ENCODE results near the gene KLHL42. TPM values are rescaled to one million over a fixed set of nuclear protein-coding genes. Genes with fewer than 3 reads are reported as not detected.
"Not testable (repeated sequence)": the region's sequence is repeated elsewhere in the genome, so short reads cannot be mapped to it uniquely, and the experiment has no call there.

KLHL42 gene
- total RNA-seq: 10 to 100 TPM; 15.3 to 17.3 TPM
- 37.5 to 46.5 reads per million in 2 donors for total RNA-seq

- ATAC-seq: peak; percentile 86
- H3K27ac Mint-ChIP-seq: peak within 1 kb of the TSS; percentile 80
- H3K9me3 ChIP-seq (ENCODE audit: control insufficient read depth, low read length, poor library complexity, severe bottlenecking): no peaks in the 10 kb centered on the region
- DNase-seq: peak; percentile 40 to 53 (median 51)
- no peaks in the 10 kb centered on the region for H3K27me3 Mint-ChIP-seq
- peaks cover 26% of the 10 kb centered on the region for H3K4me1 Mint-ChIP-seq
- H3K4me3 Mint-ChIP-seq: peak within 1 kb of the TSS; percentile 91
- H3K36me3 Mint-ChIP-seq (ENCODE audit: low read depth): peaks cover 2% of the 10 kb centered on the region
Observed at GRCh38 chr12:27779920-27780611, at the start of gene KLHL42, which contains the start of gene MANSC4. KLHL42 (plus strand) TSS chr12:27780233; CDS start chr12:27780331, 98 bp downstream. MANSC4 (minus strand) TSS chr12:27780236; CDS start chr12:27771276, 8,960 bp downstream.

- H3K4me3 Mint-ChIP-seq: no peak overlapping the region
- no peak overlapping the region for H3K27ac Mint-ChIP-seq
- H3K4me1 Mint-ChIP-seq: peaks cover 3% of the 10 kb centered on the region
- H3K36me3 Mint-ChIP-seq (ENCODE audit: low read depth): peaks cover 6% of the 10 kb centered on the region
- ATAC-seq (no peak), DNase-seq (no peak)
- no peaks in the 10 kb centered on the region for H3K27me3 Mint-ChIP-seq
- H3K9me3 ChIP-seq (ENCODE audit: control insufficient read depth, low read length, poor library complexity, severe bottlenecking): no peaks in the 10 kb centered on the region
Observed at GRCh38 chr12:27732281-27732680, 47.8 kb upstream of the KLHL42 start.

DNA sequence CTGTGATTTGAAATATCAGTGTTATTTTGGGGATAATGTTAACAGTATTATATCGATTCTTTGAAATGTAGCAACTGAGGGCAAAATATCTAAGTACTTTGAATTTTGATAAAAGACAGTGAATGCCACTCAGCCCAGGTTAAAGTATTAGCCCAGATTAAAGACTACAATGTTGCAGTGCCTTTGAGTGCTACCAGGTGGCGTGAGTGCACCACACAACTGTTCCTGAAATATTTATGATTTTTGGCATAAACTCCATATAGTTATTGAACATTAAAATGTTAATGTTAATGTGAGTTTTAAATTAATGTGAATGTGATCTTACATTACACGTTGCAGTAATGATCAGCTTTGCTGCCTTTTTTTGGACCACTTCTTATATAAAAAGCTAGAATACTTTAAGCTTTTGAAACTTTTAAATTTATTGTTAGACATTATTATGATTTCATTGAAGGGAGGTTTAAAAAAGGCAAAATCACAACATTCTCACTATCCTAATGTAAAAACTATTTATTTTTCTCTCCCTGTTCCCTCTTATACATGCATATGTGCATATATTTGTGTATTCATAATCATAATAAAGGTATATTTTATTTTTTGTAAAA lies 46.9 kb upstream of the KLHL42 start:
- no peaks in the 10 kb centered on the region for H3K27me3 Mint-ChIP-seq
- no peaks in the 10 kb centered on the region for H3K9me3 ChIP-seq (ENCODE audit: control insufficient read depth, low read length, poor library complexity, severe bottlenecking)
- H3K4me3 Mint-ChIP-seq: no peak overlapping the region
- H3K4me1 Mint-ChIP-seq: peaks cover 3% of the 10 kb centered on the region
- H3K36me3 Mint-ChIP-seq (ENCODE audit: low read depth): peaks cover 8% of the 10 kb centered on the region
- ATAC-seq (peak; percentile 70), DNase-seq (no peak)
- H3K27ac Mint-ChIP-seq: no peak overlapping the region

GRCh38 chr12:27733791-27734190 lies 46.2 kb upstream of the KLHL42 start:
- DNase-seq: no peak
- Mint-ChIP-seq H3K4me1 (peaks cover 3% of the 10 kb centered on the region), H3K27ac (no peak overlapping the region), H3K36me3 (ENCODE audit: low read depth) (peaks cover 8% of the 10 kb centered on the region), H3K27me3 (no peaks in the 10 kb centered on the region), H3K4me3 (no peak overlapping the region)
- H3K9me3 ChIP-seq (ENCODE audit: control insufficient read depth, low read length, poor library complexity, severe bottlenecking): no peaks in the 10 kb centered on the region
- no peak for ATAC-seq

- DNase-seq; H3K9me3 ChIP-seq (ENCODE audit: control insufficient read depth, low read length, poor library complexity, severe bottlenecking); H3K4me3 Mint-ChIP-seq; H3K4me1 Mint-ChIP-seq; H3K27me3 Mint-ChIP-seq; H3K27ac Mint-ChIP-seq; H3K36me3 Mint-ChIP-seq (ENCODE audit: low read depth); ATAC-seq: not testable (repeated sequence)
Observed at GRCh38 chr12:27734321-27734720, 45.7 kb upstream of the KLHL42 start.

DNA sequence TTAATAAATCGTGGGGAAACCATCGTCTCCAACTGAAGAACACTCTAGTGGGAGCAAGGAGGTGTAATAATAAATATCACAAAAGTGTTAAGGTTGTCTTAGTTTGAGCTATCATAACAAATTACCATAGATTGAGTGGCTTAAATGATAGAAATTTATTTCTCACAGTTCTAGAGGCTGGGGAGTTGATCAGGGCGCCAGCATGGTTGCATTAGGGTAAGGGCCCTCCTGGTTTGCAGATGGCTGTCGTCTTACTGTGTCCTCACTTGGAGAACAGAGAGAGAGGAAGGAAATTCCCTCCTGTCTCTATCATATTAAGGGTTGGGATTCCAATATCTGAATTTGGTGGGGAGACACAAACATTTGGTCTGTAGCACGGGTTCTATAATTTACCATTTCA lies 36.4 kb upstream of the KLHL42 start:
- H3K27ac Mint-ChIP-seq: no peak overlapping the region
- no peak overlapping the region for H3K4me3 Mint-ChIP-seq
- DNase-seq: no peak
- no peak for ATAC-seq
- no peaks in the 10 kb centered on the region for H3K9me3 ChIP-seq (ENCODE audit: control insufficient read depth, low read length, poor library complexity, severe bottlenecking)
- no peaks in the 10 kb centered on the region for H3K27me3 Mint-ChIP-seq
- no peaks in the 10 kb centered on the region for H3K36me3 Mint-ChIP-seq (ENCODE audit: low read depth)
- H3K4me1 Mint-ChIP-seq: peaks cover 9% of the 10 kb centered on the region

DNA sequence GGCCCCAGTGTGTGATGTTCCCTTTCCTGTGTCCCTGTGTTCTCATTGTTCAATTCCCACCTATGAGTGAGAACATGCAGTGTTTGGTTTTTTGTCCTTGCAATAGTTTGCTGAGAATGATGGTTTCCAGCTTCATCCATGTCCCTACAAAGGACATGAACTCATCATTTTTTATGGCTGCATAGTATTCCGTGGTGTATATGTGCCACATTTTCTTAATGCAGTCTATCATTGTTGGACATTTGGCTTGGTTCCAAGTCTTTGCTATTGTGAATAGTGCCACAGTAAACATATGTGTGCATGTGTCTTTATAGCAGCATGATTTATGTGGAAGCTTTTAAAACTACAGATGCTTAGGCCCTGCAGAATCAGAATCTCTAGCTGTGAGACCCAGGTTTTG lies 34.3 kb upstream of the KLHL42 start:
- not testable (repeated sequence) for ATAC-seq

DNA sequence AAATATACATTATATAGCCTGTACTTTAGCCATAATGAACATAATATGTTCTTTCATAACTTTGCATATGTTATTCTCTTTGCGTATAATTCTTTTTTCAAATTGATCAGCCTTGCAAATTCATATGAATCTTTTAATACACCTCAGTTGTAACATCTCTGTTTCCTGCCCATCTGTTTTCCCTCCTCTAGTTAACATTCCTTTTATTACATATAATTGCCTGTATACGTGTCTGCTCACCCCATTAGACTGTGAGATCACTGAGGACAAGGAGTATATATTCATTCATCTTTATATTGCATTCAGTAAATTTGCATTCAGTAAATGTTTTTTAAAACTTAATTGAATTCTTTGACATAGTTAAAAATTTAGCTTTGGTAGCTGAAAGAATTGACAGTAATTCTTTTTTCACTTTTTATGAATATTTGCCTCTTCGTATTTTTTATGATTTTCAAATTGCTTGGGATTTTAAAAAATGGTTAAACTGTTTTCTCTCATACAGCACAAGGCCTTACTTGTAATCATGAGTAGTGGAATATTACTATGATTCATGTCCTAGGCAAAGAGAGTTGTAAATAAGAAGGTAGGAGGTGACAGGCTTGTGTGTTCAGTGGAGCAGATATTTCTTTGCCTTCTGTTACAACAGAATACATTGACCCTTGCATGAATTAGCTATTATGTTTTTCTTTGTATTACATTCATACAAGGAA lies 32.8 kb upstream of the KLHL42 start:
- H3K36me3 Mint-ChIP-seq (ENCODE audit: low read depth): no peaks in the 10 kb centered on the region
- DNase-seq (no peak), ATAC-seq (no peak)
- no peaks in the 10 kb centered on the region for H3K9me3 ChIP-seq (ENCODE audit: control insufficient read depth, low read length, poor library complexity, severe bottlenecking)
- H3K27ac Mint-ChIP-seq: no peak overlapping the region
- peaks cover 11% of the 10 kb centered on the region for H3K4me1 Mint-ChIP-seq
- H3K27me3 Mint-ChIP-seq: no peaks in the 10 kb centered on the region
- no peak overlapping the region for H3K4me3 Mint-ChIP-seq

More for the DNA sequence above, 34.3 kb upstream of the KLHL42 start:
- H3K27me3 Mint-ChIP-seq; H3K27ac Mint-ChIP-seq; H3K36me3 Mint-ChIP-seq (ENCODE audit: low read depth); DNase-seq; H3K4me3 Mint-ChIP-seq; H3K9me3 ChIP-seq (ENCODE audit: control insufficient read depth, low read length, poor library complexity, severe bottlenecking): not testable (repeated sequence)
- H3K4me1 Mint-ChIP-seq: peaks cover 11% of the 10 kb centered on the region

DNA sequence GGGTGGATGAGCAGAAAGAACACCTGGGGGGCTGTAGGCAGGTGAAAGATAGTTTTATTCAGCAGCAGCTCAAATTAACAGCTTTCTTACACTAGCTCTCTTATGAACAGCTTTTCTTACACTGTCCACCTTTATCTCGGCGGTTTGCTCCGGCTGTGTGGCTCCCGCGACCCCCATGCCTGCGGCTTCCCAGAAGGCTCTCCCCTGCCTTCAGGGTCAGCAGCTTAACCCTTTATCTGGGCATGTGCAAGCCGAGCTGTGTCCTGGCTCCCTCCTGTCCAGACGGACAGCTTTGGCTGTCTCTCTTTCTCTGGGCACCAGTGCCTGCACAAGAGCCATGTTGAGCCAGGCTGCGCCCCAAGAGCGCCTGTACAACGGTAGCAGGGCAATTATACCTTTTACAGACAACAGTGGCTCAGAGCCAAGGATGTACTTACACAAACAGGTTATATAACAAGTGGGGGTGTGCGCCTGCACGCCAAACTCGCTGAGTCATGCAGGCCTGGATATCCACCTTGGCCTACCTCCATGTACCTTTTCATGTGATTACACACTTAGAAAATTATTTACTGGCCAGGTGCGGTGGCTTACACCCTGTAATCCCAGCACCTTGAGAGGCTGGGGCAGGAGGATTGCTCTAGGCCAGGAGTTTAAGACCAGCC lies 28.5 kb upstream of the KLHL42 start:
- Mint-ChIP-seq H3K36me3 (ENCODE audit: low read depth) (peaks cover 4% of the 10 kb centered on the region), H3K27me3 (no peaks in the 10 kb centered on the region), H3K4me3 (no peak overlapping the region), H3K4me1 (peaks cover 7% of the 10 kb centered on the region), H3K27ac (no peak overlapping the region)
- ATAC-seq (no peak), DNase-seq (no peak)
- no peaks in the 10 kb centered on the region for H3K9me3 ChIP-seq (ENCODE audit: control insufficient read depth, low read length, poor library complexity, severe bottlenecking)

DNA sequence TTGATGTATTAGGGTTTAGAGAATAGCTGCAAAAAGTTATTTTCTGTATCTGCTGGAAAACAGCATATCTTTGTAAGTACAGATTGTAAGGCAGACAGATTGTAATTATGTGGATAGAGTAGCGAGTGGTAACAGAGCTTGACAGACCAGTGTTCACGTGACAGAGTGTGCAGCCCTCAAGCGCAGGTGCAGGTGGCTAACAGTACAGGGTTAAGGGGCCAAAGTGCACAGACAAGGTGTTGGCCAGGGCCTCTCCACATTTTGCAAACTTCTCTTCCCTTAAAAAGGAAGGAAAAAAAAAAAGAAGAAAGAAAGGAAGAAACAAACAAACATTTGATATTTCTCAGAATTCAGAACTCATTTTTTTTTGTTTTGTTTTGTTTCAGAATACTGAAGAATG lies 25.2 kb upstream of the KLHL42 start:
- Mint-ChIP-seq H3K27ac (no peak overlapping the region), H3K36me3 (ENCODE audit: low read depth) (peaks cover 6% of the 10 kb centered on the region)
- no peak for ATAC-seq

DNA sequence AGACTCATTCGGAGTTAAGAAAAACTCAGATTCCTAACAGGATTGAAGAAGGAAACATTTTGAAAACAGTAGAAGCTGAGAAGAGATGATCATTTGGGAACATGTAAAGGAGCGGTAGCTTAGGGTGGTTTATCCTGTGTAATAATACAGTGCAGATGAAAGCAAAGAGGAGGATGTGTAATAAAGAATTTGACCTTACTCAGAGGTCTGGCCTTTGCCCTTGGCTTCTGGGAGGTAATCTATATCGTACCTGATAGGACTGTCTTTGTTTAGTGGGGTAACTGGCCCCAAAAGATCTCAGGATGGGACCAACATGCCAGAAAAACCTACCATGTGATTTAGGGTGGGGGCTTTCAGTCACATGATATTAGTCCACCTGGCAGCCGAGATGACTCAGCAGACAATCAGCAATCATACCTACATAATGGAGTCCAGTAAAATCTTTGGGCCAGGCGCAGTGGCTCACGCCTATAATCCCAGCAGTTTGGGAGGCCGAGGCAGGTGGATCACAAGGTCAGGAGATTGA lies 23.3 kb upstream of the KLHL42 start:
- no peak for ATAC-seq
- peak overlapping the region; percentile 79 for H3K27ac Mint-ChIP-seq
- no peaks in the 10 kb centered on the region for H3K27me3 Mint-ChIP-seq
- DNase-seq: no peak
- H3K4me1 Mint-ChIP-seq: no peaks in the 10 kb centered on the region
- peaks cover 6% of the 10 kb centered on the region for H3K36me3 Mint-ChIP-seq (ENCODE audit: low read depth)
- H3K4me3 Mint-ChIP-seq: no peak overlapping the region
- H3K9me3 ChIP-seq (ENCODE audit: control insufficient read depth, low read length, poor library complexity, severe bottlenecking): no peaks in the 10 kb centered on the region

More for the DNA sequence above, 25.2 kb upstream of the KLHL42 start:
- no peaks in the 10 kb centered on the region for H3K9me3 ChIP-seq (ENCODE audit: control insufficient read depth, low read length, poor library complexity, severe bottlenecking)
- Mint-ChIP-seq H3K27me3 (no peaks in the 10 kb centered on the region), H3K4me3 (no peak overlapping the region), H3K4me1 (no peaks in the 10 kb centered on the region)
- no peak for DNase-seq

DNA sequence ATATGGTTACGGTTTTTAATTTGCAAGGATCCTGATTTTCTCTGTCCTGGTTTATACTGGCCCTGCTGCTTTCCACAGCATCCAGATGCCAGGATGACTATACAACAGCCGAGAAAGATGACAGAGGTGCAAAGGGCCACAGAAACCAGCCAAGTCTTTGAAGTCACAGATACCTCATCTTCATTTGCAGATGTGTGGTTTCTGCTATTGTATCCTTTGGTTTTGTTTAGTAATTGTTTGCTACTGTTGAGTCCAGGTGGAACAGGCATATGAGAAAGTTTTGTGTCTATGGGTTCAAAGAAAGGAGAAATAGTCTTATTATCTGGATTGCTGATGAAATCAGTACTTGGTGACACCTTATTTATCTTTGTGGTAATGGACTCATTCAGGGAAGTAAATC lies 17.3 kb upstream of the KLHL42 start:
- H3K27me3 Mint-ChIP-seq: no peaks in the 10 kb centered on the region
- no peak overlapping the region for H3K27ac Mint-ChIP-seq
- no peaks in the 10 kb centered on the region for H3K36me3 Mint-ChIP-seq (ENCODE audit: low read depth)
- DNase-seq (no peak), ATAC-seq (no peak)
- H3K4me3 Mint-ChIP-seq: no peak overlapping the region
- H3K9me3 ChIP-seq (ENCODE audit: control insufficient read depth, low read length, poor library complexity, severe bottlenecking): no peaks in the 10 kb centered on the region
- no peaks in the 10 kb centered on the region for H3K4me1 Mint-ChIP-seq

DNA sequence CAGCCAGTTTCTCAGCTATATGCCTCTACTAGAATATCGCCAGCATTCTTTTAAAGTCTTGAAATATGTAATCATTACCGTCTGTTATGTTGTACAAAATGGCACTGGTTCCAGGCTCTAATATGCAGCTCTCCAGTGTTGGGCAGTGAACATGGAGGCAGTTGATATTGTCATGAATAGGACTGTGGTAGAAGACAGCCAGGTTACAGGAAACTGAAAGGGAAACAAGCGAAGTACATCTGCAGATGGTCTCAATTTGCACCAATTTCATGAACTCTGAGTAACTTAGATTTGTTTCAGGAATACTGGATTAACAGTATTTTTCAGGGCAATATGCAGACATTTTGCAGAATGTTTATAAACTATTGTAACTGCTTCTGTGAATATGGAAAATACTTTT lies 13.4 kb upstream of the KLHL42 start:
- H3K9me3 ChIP-seq (ENCODE audit: control insufficient read depth, low read length, poor library complexity, severe bottlenecking): no peaks in the 10 kb centered on the region
- Mint-ChIP-seq H3K36me3 (ENCODE audit: low read depth) (no peaks in the 10 kb centered on the region), H3K4me1 (no peaks in the 10 kb centered on the region), H3K27me3 (no peaks in the 10 kb centered on the region), H3K4me3 (no peak overlapping the region), H3K27ac (no peak overlapping the region)
- DNase-seq (no peak), ATAC-seq (no peak)
